ENCODE results near the gene GGT5. TPM values are rescaled to one million over a fixed set of nuclear protein-coding genes. Genes with fewer than 3 reads are reported as not detected.
"Not testable (repeated sequence)": the region's sequence is repeated elsewhere in the genome, so short reads cannot be mapped to it uniquely, and the experiment has no call there.

The GGT5 gene
- total RNA-seq, 2 donors from 2014 or later, result 0.33 to 0.42 TPM

- H3K27me3 Mint-ChIP-seq; H3K27ac Mint-ChIP-seq; H3K4me3 Mint-ChIP-seq; H3K36me3 Mint-ChIP-seq; H3K4me1 Mint-ChIP-seq (ENCODE audit: low read depth in 2 of 2); DNase-seq (ENCODE audit: low spot score); ATAC-seq; H3K9me3 Mint-ChIP-seq: not testable (repeated sequence)
These were observed 4.5 kb upstream of the GGT5 start for GRCh38 chr22:24249413-24249812.

- H3K9me3 Mint-ChIP-seq; H3K4me3 Mint-ChIP-seq; H3K27me3 Mint-ChIP-seq; H3K27ac Mint-ChIP-seq; H3K4me1 Mint-ChIP-seq (ENCODE audit: low read depth in 2 of 2); H3K36me3 Mint-ChIP-seq; DNase-seq (ENCODE audit: low spot score); ATAC-seq: not testable (repeated sequence)
These were observed 3.7 kb upstream of the GGT5 start for GRCh38 chr22:24248611-24249010.

- Mint-ChIP-seq H3K27me3 (peaks cover 0 to 3% of the 10 kb centered on the region in 2 donors), H3K4me3 (no peak overlapping the region), H3K9me3 (no peaks in the 10 kb centered on the region), H3K36me3 (no peaks in the 10 kb centered on the region), H3K4me1 (ENCODE audit: low read depth in 2 of 2) (peaks cover 15% of the 10 kb centered on the region in 2 donors), H3K27ac (no peak overlapping the region)
- ATAC-seq, result peak; percentile 82 to 86
- DNase-seq (ENCODE audit: low spot score), result peak; percentile 71
These were observed 2.9 kb upstream of the GGT5 start for GRCh38 chr22:24247564-24248344.

- DNase-seq (ENCODE audit: low spot score), result no peak
- Mint-ChIP-seq H3K9me3 (no peaks in the 10 kb centered on the region), H3K27ac (no peak overlapping the region), H3K27me3 (peaks cover 0 to 3% of the 10 kb centered on the region in 2 donors), H3K36me3 (no peaks in the 10 kb centered on the region), H3K4me3 (no peak overlapping the region), H3K4me1 (ENCODE audit: low read depth in 2 of 2) (peaks cover 21 to 22% of the 10 kb centered on the region in 2 donors)
- ATAC-seq, result no peak
These were observed 2.2 kb upstream of the GGT5 start for GRCh38 chr22:24247011-24247507.

DNA sequence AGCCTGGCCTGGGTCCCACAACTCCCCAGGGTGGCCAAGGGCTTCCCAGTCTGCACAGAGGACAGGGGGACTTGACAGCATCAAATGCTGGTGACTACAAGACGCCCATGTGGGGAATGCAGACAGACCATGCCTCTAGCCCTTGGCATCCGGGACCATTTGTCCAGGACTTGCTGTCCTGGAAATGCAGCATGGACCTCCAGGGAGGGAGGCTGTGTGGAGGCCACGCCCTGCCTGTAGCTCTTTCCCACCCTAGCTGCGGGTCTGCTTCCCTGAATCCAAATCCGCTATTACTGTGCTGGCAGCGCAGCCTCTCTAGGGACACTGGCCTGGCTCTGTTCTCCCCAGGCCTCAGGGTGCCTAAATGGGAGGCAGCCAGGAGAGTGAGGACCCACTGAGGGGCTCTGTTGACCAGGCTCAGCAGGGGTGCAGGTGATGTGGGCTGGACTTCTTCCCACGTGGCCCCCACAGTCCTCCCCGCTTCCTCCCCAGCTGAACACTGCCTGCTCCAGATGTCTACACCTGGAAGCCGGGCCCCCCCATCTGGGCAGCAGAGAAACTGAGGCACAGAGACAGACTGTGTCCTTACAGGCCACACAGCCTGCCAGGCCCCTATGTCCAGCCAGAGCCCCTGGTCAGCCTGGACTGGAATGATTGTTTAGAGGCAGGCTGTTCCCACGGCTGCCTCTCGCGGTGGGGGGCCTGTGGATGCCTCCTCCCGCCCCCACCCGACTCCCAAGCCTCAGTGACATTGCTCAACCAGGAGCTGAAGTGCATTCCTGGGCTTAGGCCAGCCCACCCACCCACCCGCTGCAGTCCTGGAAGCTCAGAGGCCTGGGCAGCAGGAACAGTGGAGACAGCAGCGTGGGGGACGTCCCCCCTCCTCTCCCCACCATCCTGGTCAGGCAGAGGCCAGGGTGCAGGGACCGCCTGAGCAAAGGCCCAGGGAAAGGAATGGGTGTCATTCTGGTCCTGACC, 991 bp upstream of the GGT5 start:
- H3K27ac Mint-ChIP-seq; ATAC-seq; DNase-seq (ENCODE audit: low spot score); H3K36me3 Mint-ChIP-seq; H3K4me3 Mint-ChIP-seq; H3K27me3 Mint-ChIP-seq; H3K9me3 Mint-ChIP-seq: not testable (repeated sequence)
- H3K4me1 Mint-ChIP-seq (ENCODE audit: low read depth in 2 of 2), result peaks cover 23 to 27% of the 10 kb centered on the region in 2 donors

DNA sequence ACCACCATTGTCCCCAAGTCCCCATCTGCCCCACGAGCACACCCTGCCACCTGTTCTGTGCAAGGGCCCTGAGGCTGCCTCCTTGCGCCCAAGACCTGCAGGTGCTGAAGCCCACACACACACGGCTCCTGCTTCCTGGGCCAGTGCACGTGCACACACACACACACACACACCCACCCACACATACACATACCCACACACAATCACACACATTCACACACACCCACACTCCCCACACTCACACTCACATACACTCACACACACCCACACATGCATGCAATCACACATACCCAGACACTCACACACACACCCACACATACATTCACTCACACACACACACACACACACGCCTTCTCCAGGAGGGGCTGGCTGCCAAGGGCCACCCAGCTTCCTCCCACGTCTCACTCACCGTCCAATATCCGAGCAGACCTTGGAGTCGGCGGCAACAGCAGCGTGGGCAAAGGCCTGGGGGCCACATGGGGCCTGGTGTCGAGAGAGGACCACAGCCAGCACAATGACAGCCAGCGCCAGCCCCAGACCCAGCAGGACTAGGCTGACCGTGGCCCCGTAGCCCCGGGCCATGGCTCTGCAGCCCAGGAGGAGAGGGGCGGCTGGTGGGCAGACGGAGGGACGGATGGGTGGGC, 616 bp downstream of the GGT5 start:
- Mint-ChIP-seq H3K36me3 (no peaks in the 10 kb centered on the region), H3K4me3 (peak overlapping the region; percentile 53), H3K27me3 (peaks cover 0 to 3% of the 10 kb centered on the region in 2 donors), H3K4me1 (ENCODE audit: low read depth in 2 of 2) (peaks cover 23 to 27% of the 10 kb centered on the region in 2 donors), H3K27ac (peak overlapping the region in 1 of 2 donors; percentile 23), H3K9me3 (no peaks in the 10 kb centered on the region)
- no peak for DNase-seq (ENCODE audit: low spot score)
- ATAC-seq, result no peak

- DNase-seq (ENCODE audit: low spot score); ATAC-seq; H3K27me3 Mint-ChIP-seq; H3K9me3 Mint-ChIP-seq; H3K36me3 Mint-ChIP-seq: not testable (repeated sequence)
- Mint-ChIP-seq H3K4me1 (ENCODE audit: low read depth in 2 of 2) (peaks cover 23 to 27% of the 10 kb centered on the region in 2 donors), H3K4me3 (peak overlapping the region; percentile 47), H3K27ac (peak overlapping the region; percentile 57 to 88)
These were observed 1.5 kb downstream of the GGT5 start for GRCh38 chr22:24243417-24243816.

GRCh38 chr22:24240985-24241692, 3.7 kb downstream of the GGT5 start:
- not testable (repeated sequence) for H3K9me3 Mint-ChIP-seq; H3K27me3 Mint-ChIP-seq; ATAC-seq; H3K36me3 Mint-ChIP-seq; DNase-seq (ENCODE audit: low spot score)
- peak overlapping the region; percentile 32 for H3K4me3 Mint-ChIP-seq
- H3K27ac Mint-ChIP-seq, result peak overlapping the region in 1 of 2 donors; percentile 47
- peaks cover 23 to 28% of the 10 kb centered on the region in 2 donors for H3K4me1 Mint-ChIP-seq (ENCODE audit: low read depth in 2 of 2)

DNA sequence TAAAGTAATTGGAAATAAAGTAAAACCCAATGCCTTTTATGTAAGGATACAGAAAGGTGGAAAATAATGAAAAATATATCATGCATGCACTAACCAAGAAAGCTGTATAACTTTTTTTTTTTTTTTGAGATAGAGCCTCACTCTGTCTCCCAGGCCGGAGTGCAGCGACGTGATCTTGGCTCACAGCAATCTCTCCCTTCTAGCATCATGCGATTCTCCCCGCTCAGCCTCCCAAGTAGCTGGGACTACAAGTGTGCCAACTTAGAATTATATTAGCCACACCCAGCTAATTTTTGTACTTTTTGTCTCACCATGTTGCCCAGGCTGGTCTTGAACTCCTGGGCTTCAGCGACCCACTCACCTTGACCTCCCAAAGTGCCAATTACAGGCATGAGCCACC, 4.5 kb downstream of the GGT5 start:
- no peak for DNase-seq (ENCODE audit: low spot score)
- no peak for ATAC-seq
- no peaks in the 10 kb centered on the region for H3K36me3 Mint-ChIP-seq
- H3K4me3 Mint-ChIP-seq, result peak overlapping the region; percentile 8
- no peaks in the 10 kb centered on the region for H3K9me3 Mint-ChIP-seq
- H3K27ac Mint-ChIP-seq, result peak overlapping the region in 1 of 2 donors; percentile 47
- peaks cover 0 to 3% of the 10 kb centered on the region in 2 donors for H3K27me3 Mint-ChIP-seq
- peaks cover 23 to 32% of the 10 kb centered on the region in 2 donors for H3K4me1 Mint-ChIP-seq (ENCODE audit: low read depth in 2 of 2)

- not testable (repeated sequence) for ATAC-seq; H3K27me3 Mint-ChIP-seq; H3K36me3 Mint-ChIP-seq; H3K27ac Mint-ChIP-seq; H3K4me3 Mint-ChIP-seq; H3K9me3 Mint-ChIP-seq; DNase-seq (ENCODE audit: low spot score)
- H3K4me1 Mint-ChIP-seq (ENCODE audit: low read depth in 2 of 2), result peaks cover 12 to 21% of the 10 kb centered on the region in 2 donors
These were observed 6.7 kb downstream of the GGT5 start for GRCh38 chr22:24238101-24238694.

GRCh38 chr22:24236656-24237055, 8.2 kb downstream of the GGT5 start:
- Mint-ChIP-seq H3K27ac (no peak overlapping the region), H3K36me3 (no peaks in the 10 kb centered on the region), H3K27me3 (no peaks in the 10 kb centered on the region), H3K4me1 (ENCODE audit: low read depth in 2 of 2) (peaks cover 0 to 9% of the 10 kb centered on the region in 2 donors), H3K4me3 (no peak overlapping the region), H3K9me3 (no peaks in the 10 kb centered on the region)
- DNase-seq (ENCODE audit: low spot score) (no peak), ATAC-seq (no peak)

DNA sequence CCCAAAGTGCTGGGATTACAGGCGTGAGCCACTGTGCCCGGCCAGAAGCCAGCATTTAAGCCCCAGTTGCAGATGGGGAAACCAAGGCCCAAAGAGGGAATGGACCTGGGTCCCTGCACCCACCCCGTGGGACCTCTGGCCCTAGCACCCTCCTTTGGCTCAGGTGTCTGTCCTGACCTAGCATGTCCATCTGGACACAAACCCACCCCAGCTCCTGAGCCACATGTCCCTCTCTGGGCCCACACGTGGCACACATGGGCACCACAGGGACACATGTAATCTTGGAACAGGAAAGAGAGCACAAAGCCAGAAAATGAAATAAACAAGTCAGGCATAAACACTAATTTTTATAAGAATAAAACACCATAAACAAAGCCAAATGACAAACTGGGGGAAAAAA, 9.6 kb downstream of the GGT5 start:
- Mint-ChIP-seq H3K36me3 (no peaks in the 10 kb centered on the region), H3K9me3 (no peaks in the 10 kb centered on the region), H3K27me3 (peaks cover 0 to 2% of the 10 kb centered on the region in 2 donors), H3K27ac (no peak overlapping the region), H3K4me3 (no peak overlapping the region), H3K4me1 (ENCODE audit: low read depth in 2 of 2) (peaks cover 0 to 7% of the 10 kb centered on the region in 2 donors)
- ATAC-seq (no peak), DNase-seq (ENCODE audit: low spot score) (no peak)
